Measurements from ENCODE around the gene KRT20. TPM values are rescaled to one million over a fixed set of nuclear protein-coding genes. Genes with fewer than 3 reads are reported as not detected.

KRT20 gene
- total and polyA plus RNA-seq, 2 donors (not counting 3 experiments of a cell fraction or from before 2014, with no cell fraction given) = not detected

DNA sequence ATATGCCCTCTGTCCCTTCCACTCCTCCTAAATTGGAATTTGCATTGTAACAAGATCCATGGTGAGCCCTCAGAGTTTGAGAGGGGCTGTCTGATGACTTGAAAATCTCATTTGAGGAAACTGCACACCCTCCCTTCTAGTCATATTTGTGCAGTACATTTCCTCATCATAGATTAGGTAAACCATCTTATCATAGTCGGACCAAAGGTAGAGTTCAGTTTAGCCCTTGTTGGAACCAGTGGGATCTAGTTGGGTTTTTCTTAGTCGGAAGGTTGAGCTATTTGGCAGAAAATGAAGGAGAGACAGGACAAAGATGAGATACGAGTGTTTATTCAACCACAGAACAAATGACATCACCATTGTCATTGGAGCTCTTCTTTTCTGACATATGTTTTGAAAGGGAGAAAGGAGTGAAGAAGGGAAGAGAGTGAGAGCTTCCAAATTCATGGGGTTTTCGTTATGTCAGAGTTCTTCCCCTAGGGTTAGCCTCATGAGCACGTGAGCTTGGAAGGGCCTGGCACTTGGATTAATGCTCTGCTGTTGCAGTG lies 15.8 kb upstream of the KRT20 start:
- Histone ChIP-seq H3K4me3 (replicated peaks in 1 of 3; ENCODE audit: insufficient read depth in 1 of 3, low read depth in 1 of 3, low read length in 3 of 3) (no peak overlapping the region), H3K27me3 (ENCODE audit: control insufficient read depth in 2 of 2, insufficient read depth in 2 of 2, low read length in 2 of 2) (peaks cover 0 to 2% of the 10 kb centered on the region in 2 experiments), H3K79me2 (ENCODE audit: control insufficient read depth, insufficient read depth, low read length) (no peaks in the 10 kb centered on the region), H3K9me3 (replicated peaks; ENCODE audit: control insufficient read depth, insufficient read depth, low read length) (no peaks in the 10 kb centered on the region), H4K20me1 (replicated peaks; ENCODE audit: control insufficient read depth, extremely low read depth, insufficient read depth, low read length) (no peaks in the 10 kb centered on the region), H3K9me1 (replicated peaks; ENCODE audit: control insufficient read depth, extremely low read depth, insufficient read depth, low read length) (no peaks in the 10 kb centered on the region), H3K4me2 (ENCODE audit: insufficient read depth, low read length) (no peak overlapping the region), H3K9ac (replicated peaks; ENCODE audit: extremely low read depth, insufficient read depth, low read length) (no peak overlapping the region), H3K27ac (ENCODE audit: insufficient read depth, low read depth, low read length) (no peak overlapping the region), H2AFZ (ENCODE audit: low read depth, low read length) (no peak overlapping the region), H3K36me3 (ENCODE audit: control insufficient read depth in 2 of 2, extremely low read depth in 1 of 2, insufficient read depth in 2 of 2, low read length in 2 of 2) (no peaks in the 10 kb centered on the region), H3K4me1 (ENCODE audit: control insufficient read depth, extremely low read depth, insufficient read depth, low read length) (no peaks in the 10 kb centered on the region)
- ChIA-PET POLR2A (no interaction called here), CTCF (interaction anchor here (1.4 to 4.0 kb wide), 2 partner anchors 422 to 648 kb away, joined by 5 to 20 read pairs; no protein-coding TSS in a partner anchor)
- FAIRE-seq = no peak
- intact Hi-C loops (cut with micrococcal nuclease) = no loop called here
- dilution Hi-C loops (cut with MboI; ENCODE audit: extremely low pct_ligation_motif_present, low sequenced_read_pairs) = no loop called here
- DNase-seq (ENCODE audit: low read depth, low spot score) = no peak
- TF ChIP-seq, protein P1, sequence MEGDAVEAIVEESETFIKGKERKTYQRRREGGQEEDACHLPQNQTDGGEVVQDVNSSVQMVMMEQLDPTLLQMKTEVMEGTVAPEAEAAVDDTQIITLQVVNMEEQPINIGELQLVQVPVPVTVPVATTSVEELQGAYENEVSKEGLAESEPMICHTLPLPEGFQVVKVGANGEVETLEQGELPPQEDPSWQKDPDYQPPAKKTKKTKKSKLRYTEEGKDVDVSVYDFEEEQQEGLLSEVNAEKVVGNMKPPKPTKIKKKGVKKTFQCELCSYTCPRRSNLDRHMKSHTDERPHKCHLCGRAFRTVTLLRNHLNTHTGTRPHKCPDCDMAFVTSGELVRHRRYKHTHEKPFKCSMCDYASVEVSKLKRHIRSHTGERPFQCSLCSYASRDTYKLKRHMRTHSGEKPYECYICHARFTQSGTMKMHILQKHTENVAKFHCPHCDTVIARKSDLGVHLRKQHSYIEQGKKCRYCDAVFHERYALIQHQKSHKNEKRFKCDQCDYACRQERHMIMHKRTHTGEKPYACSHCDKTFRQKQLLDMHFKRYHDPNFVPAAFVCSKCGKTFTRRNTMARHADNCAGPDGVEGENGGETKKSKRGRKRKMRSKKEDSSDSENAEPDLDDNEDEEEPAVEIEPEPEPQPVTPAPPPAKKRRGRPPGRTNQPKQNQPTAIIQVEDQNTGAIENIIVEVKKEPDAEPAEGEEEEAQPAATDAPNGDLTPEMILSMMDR (IDR thresholded peaks at IDR 0.05; ENCODE audit: extremely low read depth in 1 of 2, insufficient read depth in 1 of 2, low read depth in 1 of 2, low read length in 2 of 2) = no peak
- TF ChIP-seq POLR2A (IDR thresholded peaks at IDR 0.05; ENCODE audit: low read depth, low read length) (no peak), EZH2 (IDR thresholded peaks at IDR 0.05; ENCODE audit: borderline replicate concordance, low read depth, low read length, severe bottlenecking) (no peak), JUN (IDR thresholded peaks at IDR 0.05; ENCODE audit: borderline replicate concordance, insufficient read depth, insufficient read length, low read depth) (no peak), FOS (IDR thresholded peaks at IDR 0.05; ENCODE audit: borderline replicate concordance, insufficient read depth, low read length) (no peak)
- no TSS peak for BruUV-seq (replicated peaks)

DNA sequence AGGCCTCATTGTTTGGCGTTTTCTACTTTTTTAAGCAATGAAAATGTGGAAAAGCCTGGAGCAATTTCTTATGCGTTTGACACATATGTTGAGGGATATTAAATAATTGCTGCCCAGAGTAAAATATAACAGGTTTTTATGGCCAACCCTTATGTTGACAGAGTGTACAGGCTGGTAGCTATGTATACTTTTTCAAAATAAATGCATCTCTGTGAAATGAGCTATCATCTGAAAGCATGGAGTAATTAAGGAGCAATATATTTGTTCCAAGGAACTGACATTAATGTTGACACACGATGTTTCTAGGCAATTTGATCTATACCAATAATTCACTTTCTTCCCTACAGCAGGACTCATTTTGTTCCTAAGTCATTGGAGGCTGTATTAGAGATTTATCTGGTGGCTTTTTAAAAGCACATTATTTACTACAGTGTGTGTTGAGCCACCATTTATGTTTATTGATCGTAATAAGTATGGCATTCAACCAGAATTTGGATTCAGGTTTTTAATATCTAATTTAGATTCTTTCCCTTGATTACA lies 11.9 kb upstream of the KRT20 start:
- Histone ChIP-seq H3K4me2 (ENCODE audit: insufficient read depth, low read length) (no peak overlapping the region), H3K27me3 (ENCODE audit: control insufficient read depth in 2 of 2, insufficient read depth in 2 of 2, low read length in 2 of 2) (peaks cover 0 to 3% of the 10 kb centered on the region in 2 experiments), H3K36me3 (ENCODE audit: control insufficient read depth in 2 of 2, extremely low read depth in 1 of 2, insufficient read depth in 2 of 2, low read length in 2 of 2) (no peaks in the 10 kb centered on the region), H3K4me1 (ENCODE audit: control insufficient read depth, extremely low read depth, insufficient read depth, low read length) (no peaks in the 10 kb centered on the region), H3K27ac (ENCODE audit: insufficient read depth, low read depth, low read length) (no peak overlapping the region), H3K4me3 (replicated peaks in 1 of 3; ENCODE audit: insufficient read depth in 1 of 3, low read depth in 1 of 3, low read length in 3 of 3) (no peak overlapping the region), H3K79me2 (ENCODE audit: control insufficient read depth, insufficient read depth, low read length) (no peaks in the 10 kb centered on the region), H3K9ac (replicated peaks; ENCODE audit: extremely low read depth, insufficient read depth, low read length) (no peak overlapping the region), H2AFZ (ENCODE audit: low read depth, low read length) (no peak overlapping the region), H3K9me3 (replicated peaks; ENCODE audit: control insufficient read depth, insufficient read depth, low read length) (no peaks in the 10 kb centered on the region), H3K9me1 (replicated peaks; ENCODE audit: control insufficient read depth, extremely low read depth, insufficient read depth, low read length) (no peaks in the 10 kb centered on the region), H4K20me1 (replicated peaks; ENCODE audit: control insufficient read depth, extremely low read depth, insufficient read depth, low read length) (no peaks in the 10 kb centered on the region)
- TF ChIP-seq POLR2AphosphoS5 (IDR thresholded peaks at IDR 0.05; ENCODE audit: insufficient read depth, low read depth, low read length) = no peak
- TF ChIP-seq, protein P1 (IDR thresholded peaks at IDR 0.05; ENCODE audit: extremely low read depth in 1 of 2, insufficient read depth in 1 of 2, low read depth in 1 of 2, low read length in 2 of 2) = no peak
- no peak for TF ChIP-seq MYC (IDR thresholded peaks at IDR 0.05; ENCODE audit: low read depth, low read length)
- TF ChIP-seq JUN (IDR thresholded peaks at IDR 0.05; ENCODE audit: borderline replicate concordance, insufficient read depth, insufficient read length, low read depth) = no peak
- TF ChIP-seq FOS (IDR thresholded peaks at IDR 0.05; ENCODE audit: borderline replicate concordance, insufficient read depth, low read length) = no peak
- TF ChIP-seq, protein P2, sequence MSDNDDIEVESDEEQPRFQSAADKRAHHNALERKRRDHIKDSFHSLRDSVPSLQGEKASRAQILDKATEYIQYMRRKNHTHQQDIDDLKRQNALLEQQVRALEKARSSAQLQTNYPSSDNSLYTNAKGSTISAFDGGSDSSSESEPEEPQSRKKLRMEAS (IDR thresholded peaks at IDR 0.05; ENCODE audit: insufficient read depth, insufficient read length) = no peak
- TF ChIP-seq POLR2A (IDR thresholded peaks at IDR 0.05; ENCODE audit: low read depth, low read length) = no peak
- TF ChIP-seq GATA2 (IDR thresholded peaks at IDR 0.05; ENCODE audit: insufficient read depth, insufficient read length, low read depth, low read length) = no peak
- no peak for TF ChIP-seq EZH2 (IDR thresholded peaks at IDR 0.05; ENCODE audit: borderline replicate concordance, low read depth, low read length, severe bottlenecking)
- no TSS peak for BruUV-seq (replicated peaks)
- no peak for DNase-seq (ENCODE audit: low read depth, low spot score)
- POLR2A ChIA-PET = no interaction called here
- FAIRE-seq = no peak
- intact Hi-C loops (cut with micrococcal nuclease) (no loop called here), dilution Hi-C loops (cut with MboI; ENCODE audit: extremely low pct_ligation_motif_present, low sequenced_read_pairs) (no loop called here)
- CTCF ChIA-PET = no interaction called here

All from endothelial cell of umbilical vein (primary cell).